DMS 273 (cell line): ENCODE measurements around the gene WBP2NL.
"Not testable (repeated sequence)": the region's sequence is repeated elsewhere in the genome, so short reads cannot be mapped to it uniquely, and the experiment has no call there.

Experiments
- DNase-seq: peaks from one replicate; lab custom pipeline; 2025; ENCODE audit not compliant: unreplicated experiment; lab: John Stamatoyannopoulos, UW

Gene WBP2NL

DNA sequence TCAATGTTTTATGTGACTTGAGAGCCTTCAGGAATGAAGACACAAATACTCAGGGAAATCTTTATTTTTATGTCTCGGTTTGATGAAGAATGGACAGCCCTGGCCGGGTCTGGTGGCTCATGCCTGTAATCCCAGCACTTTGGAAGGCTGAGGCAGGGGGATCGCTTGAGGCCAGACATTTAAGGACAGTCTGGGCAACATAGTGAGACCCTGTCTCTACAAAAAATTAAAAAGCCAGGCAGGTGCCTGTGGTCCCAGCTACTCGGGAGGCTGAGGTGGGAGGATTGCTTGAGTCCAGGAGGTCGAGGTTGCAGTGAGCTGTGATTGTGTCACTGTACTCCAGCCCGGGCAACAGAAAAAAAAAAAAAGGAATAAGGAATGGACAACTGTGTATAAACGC, 72.9 kb downstream of the WBP2NL start:
- not testable (repeated sequence) for DNase-seq

DNA sequence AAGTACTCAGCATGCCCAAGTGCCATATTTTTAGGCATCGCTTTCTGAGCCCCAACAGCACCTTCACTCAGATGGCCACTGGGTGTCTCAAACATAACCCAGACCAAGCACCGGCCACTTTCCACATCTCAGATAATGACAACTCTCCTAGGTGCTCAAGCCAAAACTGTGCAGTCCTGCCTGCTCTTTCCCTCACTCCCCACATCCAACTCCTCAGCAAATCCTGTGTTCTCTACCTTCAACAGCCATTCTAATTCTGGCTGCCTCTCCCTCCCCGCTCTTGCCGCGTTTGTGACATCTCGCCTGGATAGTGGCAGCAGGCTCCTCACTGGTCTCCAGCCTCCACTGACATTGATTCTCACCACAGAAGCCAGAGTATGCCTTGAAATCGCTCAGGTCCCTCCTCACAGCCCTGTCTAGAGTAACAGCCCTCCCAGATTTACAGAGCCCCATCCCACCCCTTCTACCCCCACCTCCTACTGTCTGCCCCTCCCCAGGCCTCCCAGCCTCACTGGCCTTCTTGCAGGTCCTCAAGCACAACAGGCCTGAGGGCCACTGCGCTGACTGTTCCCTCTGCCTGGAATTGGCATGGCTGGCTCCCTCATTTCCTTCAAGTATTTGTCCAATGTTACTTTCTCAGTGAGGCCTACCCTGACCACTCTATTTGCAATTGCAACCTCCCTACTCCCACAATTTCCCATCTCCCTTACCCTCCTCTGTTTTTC, 74.2 kb downstream of the WBP2NL start:
- DNase-seq: no peak

- no peak for DNase-seq
Measured at GRCh38 chr22:42073621-42074041, 75.0 kb downstream of the WBP2NL start.

GRCh38 chr22:42074132-42074811, 75.7 kb downstream of the WBP2NL start, which contains the start of gene PHETA2:
Gene PHETA2, plus strand, starts transcription at chr22:42074248. Its CDS starts 3,046 bp downstream, at chr22:42077294.
- no peak for DNase-seq

GRCh38 chr22:42074846-42075676, 76.5 kb downstream of the WBP2NL start:
- no peak for DNase-seq

DNA sequence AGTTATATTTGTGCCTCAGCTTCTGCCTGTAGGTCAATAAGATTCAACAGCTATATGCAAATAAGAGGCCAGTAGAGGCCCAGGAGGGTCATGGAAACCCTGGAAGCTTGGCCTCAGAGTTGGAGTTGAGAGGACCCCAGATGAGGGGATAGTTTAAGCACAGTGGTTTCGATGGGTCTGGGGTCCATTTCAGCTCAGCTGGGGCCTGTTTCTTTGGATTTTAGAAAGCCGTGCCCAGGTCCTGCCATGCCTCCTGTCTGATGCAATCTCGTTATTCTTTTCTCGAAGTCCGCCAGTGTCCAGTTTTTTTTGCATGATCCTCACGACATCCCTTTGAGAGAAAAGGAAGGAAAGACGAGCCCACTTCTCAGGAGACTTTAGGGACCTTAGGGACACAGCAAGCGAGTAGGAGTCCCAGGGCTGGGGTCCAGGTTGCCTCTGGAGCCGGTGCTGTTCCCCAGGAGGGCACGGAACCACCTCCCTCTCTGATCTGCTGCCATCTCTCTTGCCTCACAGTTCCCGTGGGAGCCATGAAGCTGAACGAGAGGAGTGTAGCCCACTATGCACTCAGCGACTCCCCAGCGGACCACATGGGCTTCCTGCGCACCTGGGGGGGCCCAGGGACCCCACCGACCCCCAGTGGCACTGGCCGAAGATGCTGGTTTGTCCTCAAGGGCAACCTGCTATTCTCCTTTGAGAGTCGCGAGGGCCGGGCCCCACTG, 78.3 kb downstream of the WBP2NL start:
- DNase-seq: no peak

DNA sequence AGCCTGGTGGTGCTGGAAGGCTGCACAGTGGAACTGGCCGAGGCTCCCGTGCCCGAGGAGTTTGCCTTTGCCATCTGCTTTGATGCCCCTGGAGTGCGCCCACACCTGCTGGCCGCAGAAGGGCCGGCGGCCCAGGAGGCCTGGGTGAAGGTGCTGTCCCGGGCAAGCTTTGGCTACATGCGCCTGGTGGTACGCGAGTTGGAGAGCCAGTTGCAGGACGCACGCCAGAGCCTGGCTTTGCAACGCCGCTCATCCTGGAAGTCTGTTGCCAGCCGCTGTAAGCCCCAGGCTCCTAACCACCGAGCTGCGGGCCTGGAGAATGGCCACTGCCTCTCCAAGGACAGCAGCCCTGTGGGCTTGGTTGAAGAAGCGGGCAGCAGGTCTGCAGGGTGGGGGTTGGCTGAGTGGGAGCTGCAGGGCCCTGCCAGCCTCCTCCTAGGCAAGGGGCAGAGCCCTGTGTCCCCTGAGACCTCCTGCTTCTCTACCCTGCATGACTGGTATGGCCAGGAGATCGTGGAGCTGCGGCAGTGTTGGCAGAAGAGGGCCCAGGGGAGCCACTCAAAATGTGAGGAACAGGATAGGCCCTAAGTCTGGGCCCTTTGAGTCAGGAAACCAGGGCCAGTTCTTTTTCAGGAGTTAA, 79.0 kb downstream of the WBP2NL start:
- no peak for DNase-seq
